ENCODE measurements around the gene RAB43.

- TF ChIP-seq, protein P1, sequence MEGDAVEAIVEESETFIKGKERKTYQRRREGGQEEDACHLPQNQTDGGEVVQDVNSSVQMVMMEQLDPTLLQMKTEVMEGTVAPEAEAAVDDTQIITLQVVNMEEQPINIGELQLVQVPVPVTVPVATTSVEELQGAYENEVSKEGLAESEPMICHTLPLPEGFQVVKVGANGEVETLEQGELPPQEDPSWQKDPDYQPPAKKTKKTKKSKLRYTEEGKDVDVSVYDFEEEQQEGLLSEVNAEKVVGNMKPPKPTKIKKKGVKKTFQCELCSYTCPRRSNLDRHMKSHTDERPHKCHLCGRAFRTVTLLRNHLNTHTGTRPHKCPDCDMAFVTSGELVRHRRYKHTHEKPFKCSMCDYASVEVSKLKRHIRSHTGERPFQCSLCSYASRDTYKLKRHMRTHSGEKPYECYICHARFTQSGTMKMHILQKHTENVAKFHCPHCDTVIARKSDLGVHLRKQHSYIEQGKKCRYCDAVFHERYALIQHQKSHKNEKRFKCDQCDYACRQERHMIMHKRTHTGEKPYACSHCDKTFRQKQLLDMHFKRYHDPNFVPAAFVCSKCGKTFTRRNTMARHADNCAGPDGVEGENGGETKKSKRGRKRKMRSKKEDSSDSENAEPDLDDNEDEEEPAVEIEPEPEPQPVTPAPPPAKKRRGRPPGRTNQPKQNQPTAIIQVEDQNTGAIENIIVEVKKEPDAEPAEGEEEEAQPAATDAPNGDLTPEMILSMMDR (IDR thresholded peaks at IDR 0.05): no peak
- TF ChIP-seq POLR2A (IDR thresholded peaks at IDR 0.05): no peak
Measured at GRCh38 chr3:129095285-129095684, 26.3 kb downstream of the RAB43 start.

All from testis (tissue), 2 donors.